ENCODE data around the gene TRABD.

- TF ChIP-seq CTCF (IDR thresholded peaks at IDR 0.05 in 4 of 5, conservative IDR thresholded peaks at IDR 0.05 in 1 of 5) (no peak), POLR2A (IDR thresholded peaks at IDR 0.05) (no peak)
These were observed 2.6 kb downstream of the TRABD start for GRCh38 chr22:50188356-50188755.

All from gastrocnemius medialis (tissue), 4 donors.